GM12865 (cell line): ENCODE measurements around the gene ITGA6.

Experiments used
- DNase-seq: peaks from one replicate; pipeline ENCODE4 v3.0.0; 2010; ENCODE audit warnings: low read depth
- H3K4me3 ChIP-seq: 2 replicates; pipeline ENCODE4 v1.5.1; 2011; ENCODE audit warnings: mild to moderate bottlenecking, low read depth, low read length, control low read depth
- TF ChIP-seq, protein P1 (sequence below): IDR thresholded peaks from 2 replicates; pipeline ENCODE4 v1.5.1; 2011; ENCODE audit warnings: low read length, control low read depth, low read depth, inconsistent platforms; ENCODE audit not compliant: insufficient read depth; ENCODE audit errors: missing control alignments

The ITGA6 gene

DNA sequence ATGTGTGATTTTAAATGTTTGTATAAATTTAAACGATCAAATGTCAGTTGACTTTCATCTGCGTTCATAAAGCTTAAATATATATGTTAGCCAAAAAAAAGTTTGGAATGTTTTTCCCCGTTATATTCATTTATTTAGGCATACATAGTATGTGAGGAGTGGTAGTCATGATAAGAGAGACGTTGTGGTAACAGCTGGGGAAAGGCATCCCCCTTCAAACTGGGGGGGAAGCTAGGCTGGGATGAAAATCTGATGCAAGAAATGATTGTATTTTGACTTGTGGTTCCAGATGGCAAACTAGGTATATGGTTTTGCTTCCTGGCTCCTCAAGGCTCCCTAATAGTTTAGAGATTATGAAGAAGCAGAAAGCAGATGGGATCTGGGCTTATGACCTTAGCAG is 30.1 kb downstream of the ITGA6 start:
- H3K4me3 ChIP-seq = no peak overlapping the region
- no peak for DNase-seq
- TF ChIP-seq, protein P1, sequence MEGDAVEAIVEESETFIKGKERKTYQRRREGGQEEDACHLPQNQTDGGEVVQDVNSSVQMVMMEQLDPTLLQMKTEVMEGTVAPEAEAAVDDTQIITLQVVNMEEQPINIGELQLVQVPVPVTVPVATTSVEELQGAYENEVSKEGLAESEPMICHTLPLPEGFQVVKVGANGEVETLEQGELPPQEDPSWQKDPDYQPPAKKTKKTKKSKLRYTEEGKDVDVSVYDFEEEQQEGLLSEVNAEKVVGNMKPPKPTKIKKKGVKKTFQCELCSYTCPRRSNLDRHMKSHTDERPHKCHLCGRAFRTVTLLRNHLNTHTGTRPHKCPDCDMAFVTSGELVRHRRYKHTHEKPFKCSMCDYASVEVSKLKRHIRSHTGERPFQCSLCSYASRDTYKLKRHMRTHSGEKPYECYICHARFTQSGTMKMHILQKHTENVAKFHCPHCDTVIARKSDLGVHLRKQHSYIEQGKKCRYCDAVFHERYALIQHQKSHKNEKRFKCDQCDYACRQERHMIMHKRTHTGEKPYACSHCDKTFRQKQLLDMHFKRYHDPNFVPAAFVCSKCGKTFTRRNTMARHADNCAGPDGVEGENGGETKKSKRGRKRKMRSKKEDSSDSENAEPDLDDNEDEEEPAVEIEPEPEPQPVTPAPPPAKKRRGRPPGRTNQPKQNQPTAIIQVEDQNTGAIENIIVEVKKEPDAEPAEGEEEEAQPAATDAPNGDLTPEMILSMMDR = no peak

DNA sequence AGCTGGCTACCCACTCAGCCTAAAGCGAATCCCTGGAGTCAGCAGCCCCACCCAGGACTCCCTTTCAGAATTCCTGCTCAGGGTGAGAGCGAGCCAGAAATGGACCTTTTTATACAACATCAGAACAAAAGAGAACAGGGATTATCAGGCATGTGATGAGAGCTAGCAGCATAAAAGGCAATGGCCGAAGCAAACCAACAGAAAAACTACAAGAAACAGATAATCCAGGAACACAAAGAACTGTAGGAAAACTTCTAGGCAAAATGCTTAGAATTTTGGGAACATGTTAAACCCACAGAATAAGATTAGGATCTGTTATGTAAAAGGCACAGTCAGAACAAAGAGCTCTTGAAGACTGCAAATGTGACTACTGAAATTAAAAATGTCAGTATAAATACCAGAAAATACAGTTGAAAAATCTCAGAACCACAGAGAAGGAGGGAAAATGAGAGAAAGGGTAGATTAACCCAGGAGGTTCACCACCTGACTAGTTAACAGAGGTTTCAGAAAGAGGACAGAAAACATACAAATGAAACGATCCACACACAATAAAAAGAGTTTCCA is 31.3 kb downstream of the ITGA6 start:
- DNase-seq = no peak
- no peak overlapping the region for H3K4me3 ChIP-seq
- TF ChIP-seq, protein P1 = no peak

DNA sequence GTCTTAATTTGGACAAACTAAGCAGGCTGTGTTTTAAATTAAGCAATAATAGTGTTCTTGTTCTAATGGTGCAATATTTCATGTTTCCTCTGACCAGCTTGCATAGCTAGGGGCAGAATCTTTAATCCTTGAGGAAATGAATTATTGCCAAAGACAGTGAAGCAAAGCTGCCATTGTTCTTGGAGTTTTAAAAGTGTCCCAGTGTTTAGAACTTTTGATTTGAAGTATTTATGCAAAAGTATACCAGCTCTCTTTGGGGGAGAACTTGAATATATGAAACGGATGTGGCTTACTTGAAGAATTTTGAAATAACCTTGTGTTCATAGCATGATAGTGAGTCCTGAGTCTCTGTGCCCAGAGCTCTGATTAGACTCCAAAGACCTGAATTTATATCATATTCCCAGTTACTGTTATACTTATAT is 33.4 kb downstream of the ITGA6 start:
- TF ChIP-seq, protein P1 = no peak
- no peak overlapping the region for H3K4me3 ChIP-seq
- no peak for DNase-seq

DNA sequence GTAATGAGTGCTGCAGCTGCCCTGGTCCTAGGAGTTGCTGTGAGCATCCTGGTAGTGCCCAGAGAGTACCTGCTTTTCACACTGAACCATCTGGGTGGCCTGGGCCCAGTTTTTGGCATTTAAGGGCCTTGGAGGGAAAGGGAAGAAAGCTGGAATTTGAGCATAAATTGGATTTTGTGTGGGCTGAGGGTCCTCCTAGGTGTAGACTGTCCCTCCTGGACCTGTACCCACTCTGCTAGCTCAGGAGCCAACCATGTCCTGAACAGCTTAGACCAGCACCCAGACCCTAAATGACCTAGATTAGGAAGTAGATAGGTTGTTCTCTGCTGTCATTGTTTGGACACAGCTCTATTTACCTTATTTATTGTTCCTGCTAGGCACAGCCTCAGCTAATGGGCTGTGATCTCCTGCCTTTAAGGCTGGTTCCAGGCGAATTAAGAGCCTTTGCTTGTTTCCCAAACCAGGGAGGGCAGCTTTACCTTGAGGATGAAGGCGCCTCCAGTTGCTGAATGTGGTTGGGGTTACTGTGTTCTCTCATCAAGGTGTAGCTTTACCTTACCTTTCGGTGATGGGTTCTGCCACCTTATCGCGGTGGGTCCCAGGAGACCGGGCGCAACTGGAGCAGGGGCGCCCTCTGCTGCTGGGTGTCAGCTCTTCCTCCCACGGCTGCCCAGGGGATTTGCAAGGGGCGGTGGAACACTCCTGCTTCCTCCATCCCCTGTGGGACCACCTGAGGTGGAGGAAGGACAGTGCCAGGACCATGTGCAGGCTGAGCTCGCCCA is 34.4 kb downstream of the ITGA6 start:
- TF ChIP-seq, protein P1 = peak; percentile 87
- peak; percentile 61 for DNase-seq
- H3K4me3 ChIP-seq = no peak overlapping the region

DNA sequence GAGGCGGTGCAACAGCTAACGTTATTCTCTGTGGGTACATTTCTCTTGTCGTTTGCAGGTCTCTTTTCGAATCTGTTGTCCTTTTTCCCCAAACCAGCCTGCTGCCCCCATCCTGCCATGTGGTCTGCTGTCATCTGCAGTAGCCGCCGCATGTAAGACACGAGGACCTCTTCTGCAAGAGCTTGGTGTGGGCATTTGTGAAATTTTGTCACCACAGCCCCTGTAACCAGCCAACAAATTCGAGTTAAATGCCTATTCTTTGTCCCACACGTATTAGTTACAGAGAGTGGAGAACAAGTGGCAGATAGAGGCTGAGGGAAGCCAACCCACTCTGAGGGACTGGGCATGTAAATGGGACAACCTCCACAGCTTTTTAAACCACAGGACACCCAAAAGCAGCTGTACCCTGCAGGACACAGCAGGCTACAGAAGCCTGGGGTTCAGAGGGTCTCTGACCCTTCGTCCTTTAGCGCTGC is 35.0 kb downstream of the ITGA6 start:
- TF ChIP-seq, protein P1 = no peak
- H3K4me3 ChIP-seq = no peak overlapping the region
- no peak for DNase-seq

DNA sequence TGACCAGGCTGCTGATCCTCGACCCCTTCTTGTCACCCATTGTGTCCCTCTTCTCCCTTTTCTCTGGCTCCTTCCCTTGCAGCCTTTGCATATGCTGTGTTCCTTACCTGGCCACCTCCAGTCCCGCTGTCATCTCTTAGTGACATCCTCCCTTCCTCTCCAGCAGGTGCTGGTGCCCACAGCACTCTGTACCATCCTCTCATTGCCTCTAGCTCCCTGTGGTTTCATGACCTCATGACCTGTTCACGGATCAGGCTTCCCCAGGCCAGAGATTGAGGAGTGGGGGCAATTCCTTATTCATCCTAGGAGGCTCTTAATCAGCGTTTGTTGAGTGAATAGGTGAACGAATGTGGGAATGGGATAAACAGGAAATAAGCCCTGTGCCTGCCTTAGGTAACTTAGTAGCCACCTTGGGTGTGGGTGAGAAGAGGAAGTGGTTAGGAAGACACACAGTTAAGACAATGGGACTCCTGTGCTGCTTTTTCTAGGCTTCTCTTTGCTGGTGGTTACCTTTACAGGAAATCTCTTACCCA is 35.5 kb downstream of the ITGA6 start:
- peak; percentile 47 for DNase-seq
- TF ChIP-seq, protein P1 = no peak
- no peak overlapping the region for H3K4me3 ChIP-seq
